H7 (cell line): ENCODE results near the gene ARHGAP22. TPM values are rescaled to one million over a fixed set of nuclear protein-coding genes. Genes with fewer than 3 reads are reported as not detected.
A peak's percentile ranks its signal among the peaks of the same experiment; 100 is the strongest.

Experiments
- DNase-seq: peaks from one replicate; pipeline ENCODE4 v3.0.0; 2012
- H3K27me3 ChIP-seq: 2 replicates; pipeline ENCODE4 v1.6.0; 2011; ENCODE audit warnings: mild to moderate bottlenecking, low read length; ENCODE audit not compliant: control insufficient read depth, insufficient read depth
- H3K36me3 ChIP-seq: replicated peaks from 2 replicates; pipeline ENCODE4 v1.5.1; 2011; ENCODE audit warnings: low read length; ENCODE audit not compliant: control insufficient read depth, insufficient read depth
- H3K4me3 ChIP-seq: 2 replicates; pipeline ENCODE4 v1.5.1; 2011; ENCODE audit warnings: low read depth, mild to moderate bottlenecking, control low read depth, low read length, moderate library complexity; ENCODE audit not compliant: insufficient read depth
- total RNA-seq: library from RNA; depleted of rRNA; stranded (reverse); fragments of >200 nt; shearing (Covaris generic); gene quantifications from 2 replicates; pipeline ENCODE4 v1.2.3, GENCODE V29; 2014

Gene ARHGAP22
- total RNA-seq, 1 experiment from 2014 or later = 9.1 TPM

DNA sequence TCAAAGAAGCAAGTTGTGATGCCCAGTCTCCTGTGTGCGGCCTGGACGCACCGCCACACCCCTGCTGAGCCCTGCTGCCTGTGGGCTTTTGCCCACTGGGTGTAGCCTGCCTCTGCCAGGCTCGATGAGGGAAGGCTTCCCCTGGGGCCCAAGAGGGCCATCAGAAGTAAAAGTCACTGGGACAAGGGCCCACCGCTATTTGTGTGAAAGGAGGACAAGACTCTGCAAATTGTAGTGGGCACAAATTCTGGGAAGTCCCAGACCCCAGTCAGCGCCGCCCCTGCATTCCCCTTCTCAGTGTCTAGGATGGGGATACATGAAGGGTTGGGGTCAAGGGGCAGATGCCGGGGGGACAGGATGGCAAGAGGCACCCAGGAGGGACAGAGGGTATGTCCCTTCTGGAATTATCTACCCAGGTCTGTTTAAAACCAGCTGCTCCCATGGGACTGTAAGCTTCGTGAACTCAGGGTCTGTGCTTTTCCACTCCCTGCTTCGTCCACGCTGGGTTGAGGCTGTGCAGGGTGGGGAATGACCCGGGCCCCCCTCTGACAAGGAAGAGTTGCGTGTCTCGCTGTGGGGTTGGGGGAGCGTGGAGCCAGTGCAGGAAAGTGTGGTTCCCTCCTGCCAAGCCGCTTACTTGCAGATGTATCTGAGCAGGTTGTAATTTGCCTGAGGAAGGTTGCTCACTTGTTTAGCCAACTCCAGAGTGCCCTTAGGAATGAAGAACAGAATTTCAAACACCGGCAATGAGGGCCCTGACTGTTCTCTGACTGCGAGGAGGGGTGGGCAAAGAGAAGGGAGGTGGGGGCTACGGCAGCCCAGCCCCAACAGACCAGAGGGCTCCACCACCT, 151.2 kb downstream of the ARHGAP22 start:
- H3K36me3 ChIP-seq = peaks cover 3% of the 10 kb centered on the region; the same call in 1 of the 2 replicates
- DNase-seq = peak; percentile 54
- H3K27me3 ChIP-seq = no peaks in the 10 kb centered on the region

GRCh38 chr10:48452879-48453412, 151.9 kb downstream of the ARHGAP22 start:
- H3K36me3 ChIP-seq = peaks cover 3% of the 10 kb centered on the region; the same call in 1 of the 2 replicates
- DNase-seq = peak; percentile 27
- no peaks in the 10 kb centered on the region for H3K27me3 ChIP-seq
- H3K4me3 ChIP-seq = no peak overlapping the region

More for the DNA sequence above, 151.2 kb downstream of the ARHGAP22 start:
- H3K4me3 ChIP-seq = no peak overlapping the region

DNA sequence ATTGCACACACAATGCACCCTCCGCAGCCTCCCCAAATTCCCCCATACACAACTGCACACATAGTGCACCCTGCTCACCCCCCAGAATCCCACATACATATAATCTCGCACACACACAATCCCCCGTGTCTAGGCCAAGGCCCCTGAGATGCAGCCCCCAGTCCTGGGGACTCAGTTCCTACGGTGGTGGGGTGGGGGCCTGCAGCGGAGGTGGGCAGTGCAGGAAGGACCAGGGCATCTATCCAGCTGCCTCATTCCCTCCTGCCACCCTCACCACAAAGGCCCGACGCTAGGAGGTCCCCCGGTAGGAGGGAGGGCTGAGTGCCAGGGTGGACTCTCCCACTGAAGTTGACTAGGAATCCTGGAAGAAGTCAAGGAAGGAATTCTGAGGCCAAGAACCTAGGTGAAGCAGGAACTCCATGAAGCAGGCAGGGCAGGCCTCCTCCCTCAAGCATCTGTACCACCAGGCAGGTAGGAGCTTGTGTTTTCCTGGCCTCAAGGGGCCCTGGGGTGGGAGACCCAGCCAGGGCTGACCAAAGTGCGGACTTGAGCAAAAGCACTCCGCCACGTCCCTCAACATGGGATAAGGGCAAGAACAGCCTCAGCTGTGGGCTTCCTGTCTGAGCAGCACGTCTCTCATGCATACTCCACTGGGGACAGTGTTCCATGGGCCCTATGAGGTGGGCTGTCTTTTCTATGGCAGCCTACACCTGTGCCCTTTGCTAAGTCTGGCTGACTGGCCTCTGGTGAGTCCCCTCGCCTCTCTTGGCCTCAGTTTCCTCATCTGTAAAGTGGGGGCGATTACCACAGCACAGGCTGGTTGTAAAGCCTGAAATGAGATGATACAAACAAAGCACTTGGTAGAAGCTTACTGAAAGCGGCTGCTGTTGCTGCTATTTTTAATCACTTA, 152.6 kb downstream of the ARHGAP22 start:
- Histone ChIP-seq H3K36me3 (peaks cover 3% of the 10 kb centered on the region; the same call in 1 of the 2 replicates), H3K27me3 (no peaks in the 10 kb centered on the region), H3K4me3 (no peak overlapping the region)
- peak; percentile 38 for DNase-seq

- Histone ChIP-seq H3K4me3 (no peak overlapping the region), H3K27me3 (no peaks in the 10 kb centered on the region), H3K36me3 (peaks cover 3% of the 10 kb centered on the region; the same call in 1 of the 2 replicates)
- DNase-seq = peak; percentile 60
Measured at GRCh38 chr10:48450741-48451466, 154.0 kb downstream of the ARHGAP22 start.

DNA sequence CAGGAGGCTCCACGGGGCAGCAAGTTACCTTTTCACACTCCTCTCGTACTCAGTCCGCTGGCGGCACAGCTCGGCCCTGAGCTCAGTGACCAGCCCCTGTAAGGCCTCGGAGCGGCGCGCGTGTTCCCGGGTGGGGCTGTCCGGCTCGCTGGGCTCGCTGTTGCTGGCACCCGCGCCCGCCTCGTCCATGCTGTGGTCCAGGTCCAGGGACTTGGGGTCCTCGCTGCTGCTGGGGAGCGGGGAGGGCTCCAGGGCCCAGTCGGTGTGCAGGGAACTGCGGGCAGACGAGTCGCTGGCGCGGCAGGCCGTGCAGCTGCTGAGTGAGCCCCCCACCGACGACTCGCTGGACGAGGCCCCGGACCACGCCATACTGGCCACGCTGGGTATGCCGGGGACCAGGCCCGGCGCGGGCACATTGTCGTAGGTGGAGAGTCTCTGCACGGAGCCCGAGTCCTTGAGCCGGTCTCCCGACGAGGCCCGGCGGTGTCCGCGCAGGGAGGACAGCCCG, 154.6 kb downstream of the ARHGAP22 start:
- no peaks in the 10 kb centered on the region for H3K27me3 ChIP-seq
- DNase-seq = peak; percentile 62
- H3K36me3 ChIP-seq = peaks cover 3% of the 10 kb centered on the region; the same call in 1 of the 2 replicates
- no peak overlapping the region for H3K4me3 ChIP-seq

- peak; percentile 54 for DNase-seq
Measured at GRCh38 chr10:48449501-48450232, 155.2 kb downstream of the ARHGAP22 start.

DNA sequence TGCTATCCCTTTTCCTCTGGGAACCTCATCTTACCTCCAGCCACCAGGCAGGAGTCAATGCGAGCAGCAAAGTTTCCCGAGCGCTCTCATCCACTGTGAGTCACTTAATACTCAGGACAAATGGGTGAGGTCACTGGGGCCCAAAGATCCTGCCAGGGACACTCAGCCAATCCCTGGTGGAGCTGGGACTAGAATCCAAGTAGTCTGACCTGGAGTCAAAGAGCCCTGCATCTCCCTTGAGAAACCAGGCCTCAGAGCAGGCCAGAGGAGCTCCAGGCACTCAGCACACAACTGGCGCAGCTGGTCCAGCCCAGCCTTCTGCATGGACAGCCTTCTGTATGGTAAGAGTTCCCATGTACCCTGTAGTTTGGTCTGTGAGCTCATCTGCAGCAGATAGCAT, 156.1 kb downstream of the ARHGAP22 start:
- Histone ChIP-seq H3K27me3 (no peaks in the 10 kb centered on the region), H3K4me3 (no peak overlapping the region), H3K36me3 (peaks cover 3% of the 10 kb centered on the region; the same call in 1 of the 2 replicates)
- no peak for DNase-seq

More at GRCh38 chr10:48449501-48450232, 155.2 kb downstream of the ARHGAP22 start:
- Histone ChIP-seq H3K36me3 (peaks cover 3% of the 10 kb centered on the region; the same call in 1 of the 2 replicates), H3K27me3 (no peaks in the 10 kb centered on the region), H3K4me3 (no peak overlapping the region)

DNA sequence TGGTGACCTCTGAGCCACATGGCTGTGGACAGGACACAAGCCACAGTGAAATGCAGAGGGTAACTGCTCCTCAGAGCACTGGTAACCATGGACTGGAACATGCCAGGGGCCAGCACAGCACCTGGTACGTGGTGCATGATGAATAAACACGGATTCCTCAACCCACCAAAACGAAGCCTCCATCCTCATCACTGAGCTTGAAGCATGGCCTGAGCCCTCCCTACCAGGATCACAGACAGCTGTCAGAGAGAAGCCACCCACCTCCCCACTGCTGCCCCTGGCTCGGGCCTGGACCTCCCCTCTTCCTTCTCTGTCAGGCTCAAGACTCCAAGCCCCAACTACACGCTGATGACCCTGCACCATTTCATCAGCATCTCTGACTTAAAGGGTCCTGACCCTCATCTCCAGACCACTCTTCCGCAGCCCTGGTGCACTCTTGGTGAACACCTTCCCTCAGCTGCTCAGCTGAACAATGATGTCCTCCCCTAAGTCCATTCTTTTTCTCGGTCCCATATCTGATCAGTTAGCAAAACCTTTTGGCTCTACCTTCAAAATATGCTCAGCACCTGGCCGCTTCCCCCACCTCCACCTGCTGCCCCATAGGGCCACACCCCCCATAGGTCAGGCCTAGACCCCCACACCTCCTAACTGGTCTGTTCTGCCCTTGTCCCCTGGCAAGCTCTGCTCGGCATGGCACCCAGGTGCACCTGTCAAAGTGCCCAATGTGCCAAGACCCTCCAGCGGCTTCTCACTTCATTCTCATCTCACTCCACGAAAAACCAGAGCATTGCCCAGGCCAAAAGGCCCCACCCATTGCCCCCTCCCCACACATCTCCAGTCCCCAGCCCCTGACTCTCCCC, 157.3 kb downstream of the ARHGAP22 start:
- H3K4me3 ChIP-seq = no peak overlapping the region
- 0 out of 2 replicates have a peak, but pooled peaks cover 1% of the 10 kb centered on the region for H3K36me3 ChIP-seq
- no peaks in the 10 kb centered on the region for H3K27me3 ChIP-seq
- peak; percentile 29 for DNase-seq

- Histone ChIP-seq H3K4me3 (no peak overlapping the region), H3K36me3 (0 out of 2 replicates have a peak, but pooled peaks cover 1% of the 10 kb centered on the region), H3K27me3 (no peaks in the 10 kb centered on the region)
- no peak for DNase-seq
Measured at GRCh38 chr10:48446785-48447184, 158.1 kb downstream of the ARHGAP22 start.

- H3K27me3 ChIP-seq = no peaks in the 10 kb centered on the region
- DNase-seq = peak; percentile 30
- 0 out of 2 replicates have a peak, but pooled peaks cover 1% of the 10 kb centered on the region for H3K36me3 ChIP-seq
Measured at GRCh38 chr10:48445932-48446331, 158.9 kb downstream of the ARHGAP22 start.

GRCh38 chr10:48444861-48445841, 159.7 kb downstream of the ARHGAP22 start:
- peak; percentile 83 for DNase-seq
- H3K4me3 ChIP-seq = no peak overlapping the region

More at GRCh38 chr10:48445932-48446331, 158.9 kb downstream of the ARHGAP22 start:
- H3K4me3 ChIP-seq = no peak overlapping the region

More at GRCh38 chr10:48444861-48445841, 159.7 kb downstream of the ARHGAP22 start:
- 0 out of 2 replicates have a peak, but pooled peaks cover 1% of the 10 kb centered on the region for H3K36me3 ChIP-seq
- H3K27me3 ChIP-seq = no peaks in the 10 kb centered on the region
